HG02852 (cell line): ENCODE measurements around the gene PFKL.

Source experiments
- ATAC-seq: cut with Tn5 transposase; IDR thresholded peaks from one replicate; pipeline ENCODE4 v1.9.1; 2021; ENCODE audit warnings: mild to moderate bottlenecking, moderate library complexity; ENCODE audit not compliant: unreplicated experiment

The PFKL gene

DNA sequence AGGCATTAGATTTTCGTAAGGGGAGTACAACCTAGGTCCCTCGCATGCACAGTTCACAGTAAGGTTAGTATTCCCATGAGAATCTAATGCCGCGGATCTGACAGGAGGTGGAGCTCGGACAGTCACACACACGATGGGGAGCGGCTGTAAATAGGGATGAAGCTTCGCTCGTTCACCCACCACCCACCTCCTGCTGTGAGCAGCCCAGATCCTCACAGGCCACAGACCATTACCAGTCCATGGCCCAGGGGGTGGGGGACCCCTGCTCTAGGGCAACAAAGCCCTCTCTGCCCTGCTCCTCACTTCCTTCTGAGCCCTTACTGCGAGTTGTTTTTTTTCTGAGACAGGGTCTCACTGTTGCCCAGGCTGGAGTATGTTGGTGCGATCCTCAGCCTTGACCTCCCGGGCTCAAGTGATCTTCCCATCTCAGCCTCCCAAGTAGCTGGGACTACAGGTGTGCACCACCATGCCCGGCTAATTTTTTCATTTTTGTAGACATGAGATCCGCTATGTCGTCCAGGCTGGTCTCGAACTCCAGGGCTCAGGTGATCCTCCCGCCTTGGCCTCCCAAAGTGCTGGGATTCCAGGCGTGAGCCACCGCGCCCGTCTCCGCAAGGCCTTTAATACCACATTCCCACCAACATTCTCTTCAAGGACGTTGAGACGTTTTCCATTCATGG is 74.9 kb downstream of the PFKL start:
- ATAC-seq, result no peak

DNA sequence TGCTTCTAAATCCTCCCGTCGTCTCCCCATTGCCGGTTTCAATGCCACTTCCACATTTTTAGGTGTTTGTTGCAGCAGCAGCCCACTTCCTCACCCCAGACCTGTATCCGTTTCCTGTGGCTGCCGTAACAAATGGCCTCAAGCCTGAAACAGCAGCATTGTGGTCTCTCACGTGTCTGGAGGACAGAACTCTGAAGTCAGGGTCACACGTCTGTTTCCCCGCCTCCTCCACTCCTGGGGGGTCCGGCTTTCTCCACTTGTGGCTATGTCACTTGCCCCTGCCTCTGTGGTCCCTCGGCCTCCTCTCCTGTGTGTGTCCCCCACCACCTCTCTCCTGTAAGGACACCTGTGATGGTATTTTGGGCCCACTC is 75.4 kb downstream of the PFKL start:
- no peak for ATAC-seq

DNA sequence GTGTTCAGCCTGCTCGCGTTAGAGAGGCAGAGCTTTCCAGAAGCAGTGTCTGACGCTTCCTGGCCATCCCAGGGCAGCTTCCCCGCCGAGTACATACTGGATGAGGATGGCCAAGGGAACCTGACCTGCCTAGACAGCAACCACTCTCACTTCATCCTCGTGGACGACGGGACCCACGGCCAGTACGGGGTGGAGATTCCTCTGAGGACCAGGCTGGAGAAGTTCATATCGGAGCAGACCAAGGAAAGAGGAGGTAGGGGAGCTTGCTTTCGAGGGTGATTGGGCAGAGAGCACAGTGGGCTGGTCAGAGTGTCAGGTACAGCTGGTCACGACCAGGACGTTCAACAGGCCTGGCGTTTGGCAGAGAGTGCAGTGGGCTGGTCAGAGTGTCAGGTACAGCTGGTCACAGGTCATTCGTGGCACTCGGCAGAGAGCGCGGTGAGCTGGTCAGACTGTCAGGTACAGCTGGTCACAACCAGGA is 75.9 kb downstream of the PFKL start:
- no peak for ATAC-seq

DNA sequence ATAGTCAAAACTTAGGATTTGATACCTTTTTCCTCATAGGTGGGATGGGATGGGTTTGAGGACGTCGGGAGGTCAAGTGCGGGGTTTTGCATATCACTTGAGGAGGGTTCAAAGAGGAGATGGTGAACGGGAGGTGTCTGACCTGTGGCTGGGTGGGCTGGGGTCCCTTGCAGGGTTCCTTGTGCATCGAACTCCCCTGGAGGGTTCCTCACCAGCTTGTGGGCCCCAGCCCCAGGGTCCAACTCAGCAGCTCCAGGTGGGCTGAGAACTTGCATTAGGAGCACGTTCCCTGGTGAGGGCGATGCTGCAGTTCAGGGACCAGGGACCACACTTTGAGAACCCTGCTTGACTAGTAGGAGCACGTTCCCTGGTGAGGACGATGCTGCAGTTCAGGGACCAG is 76.8 kb downstream of the PFKL start:
- ATAC-seq, result no peak
